ENCODE measurements around the gene ZNF282.

Gene ZNF282

GRCh38 chr7:149191851-149192250, 3.5 kb upstream of the ZNF282 start:
- no peak for DNase-seq (ENCODE audit: low spot score)

GRCh38 chr7:149194799-149195179, 557 bp upstream of the ZNF282 start:
- DNase-seq (ENCODE audit: low spot score) = no peak

GRCh38 chr7:149196151-149196704, 882 bp downstream of the ZNF282 start:
- DNase-seq (ENCODE audit: low spot score) = no peak

GRCh38 chr7:149196705-149197171, 1.4 kb downstream of the ZNF282 start:
- DNase-seq (ENCODE audit: low spot score) = peak; percentile 43

- no peak for DNase-seq (ENCODE audit: low spot score)
These were observed 2.3 kb downstream of the ZNF282 start for GRCh38 chr7:149197675-149198074.

- no peak for DNase-seq (ENCODE audit: low spot score)
These were observed 2.9 kb downstream of the ZNF282 start for GRCh38 chr7:149198161-149198816.

- no peak for DNase-seq (ENCODE audit: low spot score)
These were observed 4.1 kb downstream of the ZNF282 start for GRCh38 chr7:149199234-149199995.

- peak; percentile 28 for DNase-seq (ENCODE audit: low spot score)
These were observed 7.5 kb downstream of the ZNF282 start for GRCh38 chr7:149202831-149203231.

GRCh38 chr7:149205690-149206381, 10.5 kb downstream of the ZNF282 start:
- no peak for DNase-seq (ENCODE audit: low spot score)

- DNase-seq (ENCODE audit: low spot score) = no peak
These were observed 12.1 kb downstream of the ZNF282 start for GRCh38 chr7:149207324-149208035.

- DNase-seq (ENCODE audit: low spot score) = peak; percentile 65
These were observed 14.3 kb downstream of the ZNF282 start for GRCh38 chr7:149209518-149210269.

GRCh38 chr7:149210551-149210950, 15.2 kb downstream of the ZNF282 start:
- no peak for DNase-seq (ENCODE audit: low spot score)

GRCh38 chr7:149214020-149214720, 18.8 kb downstream of the ZNF282 start:
- DNase-seq (ENCODE audit: low spot score) = no peak

- DNase-seq (ENCODE audit: low spot score) = no peak
These were observed 21.1 kb downstream of the ZNF282 start for GRCh38 chr7:149216402-149216801.

GRCh38 chr7:149217570-149217969, 22.2 kb downstream of the ZNF282 start:
- no peak for DNase-seq (ENCODE audit: low spot score)

- no peak for DNase-seq (ENCODE audit: low spot score)
These were observed 23.4 kb downstream of the ZNF282 start for GRCh38 chr7:149218469-149219420.

- peak; percentile 80 for DNase-seq (ENCODE audit: low spot score)
These were observed 25.2 kb downstream of the ZNF282 start for GRCh38 chr7:149220534-149220933.

- no peak for DNase-seq (ENCODE audit: low spot score)
These were observed 27.8 kb downstream of the ZNF282 start for GRCh38 chr7:149223176-149223575.

- no peak for DNase-seq (ENCODE audit: low spot score)
These were observed 28.4 kb downstream of the ZNF282 start for GRCh38 chr7:149223761-149224160.
